B cell (primary cell): Measurements from ENCODE around the gene EHBP1. TPM values are rescaled to one million over a fixed set of nuclear protein-coding genes. Genes with fewer than 3 reads are reported as not detected.

Experiments used
- ATAC-seq: fragments of 200-7000 bp; cut with Tn5 transposase; one replicate; pipeline ENCODE4 v1.10.0; 2021; ENCODE audit warnings: low read depth, mild to moderate bottlenecking, moderate number of reproducible peaks, moderate library complexity
- CTCF ChIA-PET: fragments of 350-600 bp; sonication (Branson Sonifier 250); formaldehyde crosslinking; loops from one replicate; lab custom pipeline; 2021; ENCODE audit warnings: antibody characterized with exemption, inconsistent platforms; lab: Charles Lee
- POLR2A ChIA-PET: fragments of 350-600 bp; sonication (Branson Sonifier 250); formaldehyde crosslinking; loops from one replicate; lab custom pipeline; 2021; ENCODE audit warnings: antibody characterized with exemption; lab: Charles Lee
- DNase-seq: peaks from one replicate; pipeline ENCODE4 v3.0.0; 2013
- H2AFZ ChIP-seq: 2 replicates; pipeline ENCODE4 v1.6.1; 2012; ENCODE audit warnings: mild to moderate bottlenecking, low read depth, low read length; ENCODE audit not compliant: insufficient read depth, poor library complexity, severe bottlenecking
- H3K27ac ChIP-seq, 2 donors: 1 replicate in 1 of 2; 2 replicates in 1 of 2; pipeline ENCODE4 v1.5.1; 2012 to 2013; ENCODE audit warnings: low read length in 2 of 2, mild to moderate bottlenecking in 2 of 2, moderate library complexity in 1 of 2
- H3K27me3 ChIP-seq, 4 experiments: fragments of 200-600 bp in 1 of 4; sonication (generic) in 1 of 4; replicated peaks in 1 of 4; 1 replicate in 2 of 4; 2 replicates in 2 of 4; pipeline versions ENCODE4 v1.6.1 to v1.7.0; 2013 to 2016; ENCODE audit warnings: low read length in 3 of 4, mild to moderate bottlenecking in 2 of 4, mixed read lengths in 1 of 4, moderate library complexity in 1 of 4; ENCODE audit not compliant: insufficient read depth in 4 of 4, control insufficient read depth in 3 of 4; ENCODE audit errors: control extremely low read depth in 1 of 4
- H3K36me3 ChIP-seq, 2 experiments: replicated peaks in 1 of 2; 1 replicate in 1 of 2; 2 replicates in 1 of 2; pipeline versions ENCODE4 v1.6.1 to v1.7.1; 2013; ENCODE audit warnings: low read length in 1 of 2; ENCODE audit not compliant: insufficient read depth in 2 of 2, control insufficient read depth in 1 of 2; ENCODE audit errors: control extremely low read depth in 1 of 2, extremely low read depth in 1 of 2
- H3K4me1 ChIP-seq, 2 donors: fragments of 200-600 bp in 1 of 2; sonication (generic) in 1 of 2; 1 replicate in 1 of 2; 2 replicates in 1 of 2; pipeline versions ENCODE4 v1.5.1 to v1.6.1; 2013 to 2017; ENCODE audit warnings: low read length in 2 of 2; ENCODE audit not compliant: control insufficient read depth in 2 of 2, insufficient read depth in 2 of 2
- H3K4me2 ChIP-seq: replicated peaks from 2 replicates; pipeline ENCODE3; 2012; ENCODE audit warnings: mild to moderate bottlenecking, low read depth, low read length; ENCODE audit not compliant: poor library complexity, severe bottlenecking
- H3K4me3 ChIP-seq, 5 experiments: fragments of 200-600 bp in 1 of 5; sonication (generic) in 1 of 5; 1 replicate in 3 of 5; 2 replicates in 2 of 5; pipeline versions ENCODE4 v1.5.1 to v1.7.0; 2011 to 2016; ENCODE audit warnings: low read length in 4 of 5, mild to moderate bottlenecking in 4 of 5, low read depth in 2 of 5, control low read depth in 1 of 5, moderate library complexity in 1 of 5; ENCODE audit not compliant: insufficient read depth in 1 of 5; ENCODE audit errors: control extremely low read depth in 1 of 5, extremely low read depth in 1 of 5
- H3K79me2 ChIP-seq: fragments of 200-600 bp; sonication (generic); one replicate; pipeline ENCODE4 v1.6.0; 2016; ENCODE audit warnings: low read length; ENCODE audit not compliant: control insufficient read depth, insufficient read depth
- H3K9ac ChIP-seq: fragments of 200-600 bp; sonication (generic); 2 replicates; pipeline ENCODE4 v1.6.1; 2017; ENCODE audit warnings: mild to moderate bottlenecking, low read length, moderate library complexity
- H3K9me3 ChIP-seq, 3 donors: one replicate each; pipeline versions ENCODE4 v1.6.1 to v1.7.1; 2013; ENCODE audit warnings: low read length in 2 of 3; ENCODE audit not compliant: control insufficient read depth in 2 of 3, insufficient read depth in 1 of 3; ENCODE audit errors: control extremely low read depth in 1 of 3
- H4K20me1 ChIP-seq: 2 replicates; pipeline ENCODE4 v1.6.0; 2012; ENCODE audit warnings: mild to moderate bottlenecking, low read length; ENCODE audit not compliant: insufficient read depth, control insufficient read depth, poor library complexity, severe bottlenecking
- H3K27ac Mint-ChIP-seq: one replicate; pipeline ENCODE4 v1.8.0; 2021; ENCODE audit warnings: mixed read lengths
- H3K27me3 Mint-ChIP-seq: one replicate; pipeline ENCODE4 v1.8.0; 2021; ENCODE audit warnings: mixed read lengths
- H3K4me1 Mint-ChIP-seq: one replicate; pipeline ENCODE4 v1.8.0; 2021; ENCODE audit warnings: mixed read lengths
- H3K4me3 Mint-ChIP-seq: one replicate; pipeline ENCODE4 v1.8.0; 2021; ENCODE audit warnings: mixed read lengths
- H3K9me3 Mint-ChIP-seq: one replicate; pipeline ENCODE4 v1.8.0; 2022; ENCODE audit warnings: mixed read lengths; ENCODE audit not compliant: insufficient read depth
- EZH2 ChIP-seq: IDR thresholded peaks from 2 replicates; pipeline ENCODE4 v1.6.1; 2012; ENCODE audit warnings: borderline replicate concordance, low read depth, mild to moderate bottlenecking, moderate library complexity, low read length; ENCODE audit not compliant: insufficient read depth, poor library complexity, severe bottlenecking
- WGBS: methylation state at CpG from one replicate; pipeline ENCODE4 v1.1.5; 2013; ENCODE audit warnings: missing lambda C conversion rate; ENCODE audit not compliant: insufficient coverage; 5-methylcytosine and 5-hydroxymethylcytosine counted together
- intact Hi-C: fragments of 100-400 bp; cut with micrococcal nuclease; formaldehyde crosslinking; loops from one replicate; pipeline ENCODE4 v1.10.0; 2022
- polyA plus RNA-seq: library from polyadenylated mRNA; depleted of rRNA; stranded (reverse); fragments of >200 nt; gene quantifications from 2 replicates; pipeline ENCODE4 v1.2.3, GENCODE V29; 2012
- total RNA-seq, 2 donors: library from RNA; stranded (reverse); fragments of 120-200 nt in 1 of 2; gene quantifications; 1 replicate in 1 of 2; 2 replicates in 1 of 2; pipeline versions ENCODE4 v1.2.3 to v1.2.4, GENCODE V29; 2013 to 2022
- TF ChIP-seq, protein P1 (sequence below): fragments of 200-600 bp; IDR thresholded peaks from one replicate; pipeline ENCODE4 v1.8.0; 2022; ENCODE audit warnings: antibody characterized with exemption, mild to moderate bottlenecking

Gene EHBP1
- total and polyA plus RNA-seq, 2 donors (not counting 1 experiment from before 2014, with no cell fraction given) = 8.8 to 34.7 TPM

DNA sequence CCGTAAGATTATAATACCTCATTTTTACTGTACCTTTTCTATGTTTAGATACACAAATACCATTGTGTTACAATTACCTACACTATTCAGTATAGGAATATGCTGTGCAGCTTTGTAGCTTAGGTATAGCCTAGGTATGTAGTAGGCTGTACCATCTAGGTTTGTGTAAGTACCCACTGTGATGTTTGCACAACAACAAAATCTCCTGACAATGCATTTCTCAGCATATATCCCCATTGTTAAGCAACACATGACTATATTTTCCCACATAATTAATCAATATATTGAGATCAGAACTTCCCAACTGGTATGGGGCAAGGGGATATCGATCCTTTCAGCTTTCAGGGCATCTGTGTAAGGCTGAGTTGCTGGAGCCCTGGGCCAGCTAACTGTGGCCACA lies 238.8 kb downstream of the EHBP1 start:
- ChIA-PET POLR2A (no interaction called here), CTCF (no interaction called here)
- Mint-ChIP-seq H3K4me3 (no peak overlapping the region), H3K9me3 (no peaks in the 10 kb centered on the region), H3K27me3 (no peaks in the 10 kb centered on the region), H3K27ac (no peak overlapping the region), H3K4me1 (no peaks in the 10 kb centered on the region)
- no peak overlapping the region for H3K9ac ChIP-seq
- peaks cover 0 to 6% of the 10 kb centered on the region in 2 experiments for H3K36me3 ChIP-seq
- ATAC-seq = no peak
- no peaks in the 10 kb centered on the region for H3K27me3 ChIP-seq
- WGBS = 100% methylated on average over 1 of the region's 2 CpGs
- TF ChIP-seq, protein P1, sequence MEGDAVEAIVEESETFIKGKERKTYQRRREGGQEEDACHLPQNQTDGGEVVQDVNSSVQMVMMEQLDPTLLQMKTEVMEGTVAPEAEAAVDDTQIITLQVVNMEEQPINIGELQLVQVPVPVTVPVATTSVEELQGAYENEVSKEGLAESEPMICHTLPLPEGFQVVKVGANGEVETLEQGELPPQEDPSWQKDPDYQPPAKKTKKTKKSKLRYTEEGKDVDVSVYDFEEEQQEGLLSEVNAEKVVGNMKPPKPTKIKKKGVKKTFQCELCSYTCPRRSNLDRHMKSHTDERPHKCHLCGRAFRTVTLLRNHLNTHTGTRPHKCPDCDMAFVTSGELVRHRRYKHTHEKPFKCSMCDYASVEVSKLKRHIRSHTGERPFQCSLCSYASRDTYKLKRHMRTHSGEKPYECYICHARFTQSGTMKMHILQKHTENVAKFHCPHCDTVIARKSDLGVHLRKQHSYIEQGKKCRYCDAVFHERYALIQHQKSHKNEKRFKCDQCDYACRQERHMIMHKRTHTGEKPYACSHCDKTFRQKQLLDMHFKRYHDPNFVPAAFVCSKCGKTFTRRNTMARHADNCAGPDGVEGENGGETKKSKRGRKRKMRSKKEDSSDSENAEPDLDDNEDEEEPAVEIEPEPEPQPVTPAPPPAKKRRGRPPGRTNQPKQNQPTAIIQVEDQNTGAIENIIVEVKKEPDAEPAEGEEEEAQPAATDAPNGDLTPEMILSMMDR = no peak
- no peak for TF ChIP-seq EZH2
- H3K4me2 ChIP-seq = no peak overlapping the region
- DNase-seq = no peak
- no peak overlapping the region for H3K4me3 ChIP-seq
- H3K9me3 ChIP-seq = no peaks in the 10 kb centered on the region
- H3K27ac ChIP-seq = no peak overlapping the region
- no peaks in the 10 kb centered on the region for H3K4me1 ChIP-seq
- H4K20me1 ChIP-seq = no peaks in the 10 kb centered on the region
- H3K79me2 ChIP-seq = no peaks in the 10 kb centered on the region
- no peak overlapping the region for H2AFZ ChIP-seq
- intact Hi-C loops = no loop called here

DNA sequence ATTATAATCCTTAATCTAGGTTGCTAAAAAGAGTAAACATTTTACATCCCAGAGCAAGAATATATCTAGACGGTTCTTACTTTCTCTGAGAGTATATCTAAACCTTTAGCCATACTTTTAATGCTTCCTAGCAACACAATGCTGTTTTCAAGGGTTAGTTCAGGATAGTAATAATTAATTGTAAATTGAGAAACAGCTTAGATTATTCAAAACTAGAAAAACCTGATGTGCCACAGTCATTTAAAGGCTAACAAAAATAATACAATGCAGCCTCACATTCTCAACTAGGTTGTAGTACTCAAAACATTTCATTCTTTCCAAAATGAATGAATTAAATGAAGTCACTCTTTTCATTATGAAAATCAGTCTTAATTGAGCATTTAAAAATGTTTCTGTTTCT lies 241.9 kb downstream of the EHBP1 start:
- whole genome bisulfite sequencing = no CpG with 5 or more reads among the region's 1 CpG
- POLR2A ChIA-PET = no interaction called here
- H3K79me2 ChIP-seq = no peaks in the 10 kb centered on the region

More for the DNA sequence above, 241.9 kb downstream of the EHBP1 start:
- Histone ChIP-seq H3K9me3 (no peaks in the 10 kb centered on the region), H3K36me3 (peaks cover 0 to 6% of the 10 kb centered on the region in 2 experiments), H4K20me1 (no peaks in the 10 kb centered on the region), H3K4me2 (no peak overlapping the region), H3K27ac (no peak overlapping the region), H3K4me1 (no peaks in the 10 kb centered on the region), H2AFZ (no peak overlapping the region), H3K27me3 (no peaks in the 10 kb centered on the region), H3K4me3 (no peak overlapping the region), H3K9ac (no peak overlapping the region)
- no peak for ATAC-seq
- Mint-ChIP-seq H3K4me1 (no peaks in the 10 kb centered on the region), H3K27ac (no peak overlapping the region), H3K9me3 (no peaks in the 10 kb centered on the region), H3K27me3 (no peaks in the 10 kb centered on the region), H3K4me3 (no peak overlapping the region)
- CTCF ChIA-PET = no interaction called here
- intact Hi-C loops = no loop called here
- DNase-seq = no peak
- TF ChIP-seq EZH2 = no peak
- TF ChIP-seq, protein P1 = no peak
